Activated CD4-positive, alpha-beta T cell treated with anti-CD3 and anti-CD28 coated beads for 24 hours (primary cell): ENCODE results near the gene FAM186B.
"Not testable (repeated sequence)": the region's sequence is repeated elsewhere in the genome, so short reads cannot be mapped to it uniquely, and the experiment has no call there.

Experiments
- DNase-seq, 2 donors: peaks; one replicate each; pipeline ENCODE4 v3.0.0-alpha.2; 2020; ENCODE audit warnings: low read depth in 2 of 2

The FAM186B gene

DNA sequence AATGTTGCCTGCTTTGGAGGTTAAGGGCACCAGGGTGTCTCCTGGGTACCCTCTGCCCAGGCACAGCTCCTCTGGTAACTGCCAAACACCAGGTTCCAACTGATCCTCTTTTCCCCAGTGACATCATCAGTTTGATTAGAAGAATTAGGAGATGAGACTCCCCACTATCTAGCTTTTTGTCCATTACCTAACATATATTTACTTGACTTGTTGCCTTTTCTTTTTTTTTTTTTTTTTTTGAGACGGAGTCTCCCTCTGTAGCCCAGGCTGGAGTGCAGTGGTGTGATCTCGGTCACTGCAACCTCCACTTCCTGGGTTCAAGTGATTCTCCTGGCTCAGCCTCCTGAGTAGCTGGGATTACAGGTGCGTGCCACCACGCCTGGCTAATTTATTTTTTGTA lies at the start of gene FAM186B:
FAM186B (minus strand) TSS at position 101 of the 400 bp plus-strand sequence. CDS start 162 bp downstream, outside the sequence.
- DNase-seq = not testable (repeated sequence)

GRCh38 chr12:49654715-49655114 lies 49.3 kb upstream of the FAM186B start:
- no peak for DNase-seq

GRCh38 chr12:49652921-49653520 lies 47.6 kb upstream of the FAM186B start:
- no peak for DNase-seq

- no peak for DNase-seq
Observed at GRCh38 chr12:49651855-49652254, 46.4 kb upstream of the FAM186B start.

GRCh38 chr12:49649892-49650291 lies 44.5 kb upstream of the FAM186B start:
- no peak for DNase-seq

- no peak for DNase-seq
Observed at GRCh38 chr12:49649445-49649844, 44.0 kb upstream of the FAM186B start.

- DNase-seq = no peak
Observed at GRCh38 chr12:49648712-49649003, 43.2 kb upstream of the FAM186B start.

DNA sequence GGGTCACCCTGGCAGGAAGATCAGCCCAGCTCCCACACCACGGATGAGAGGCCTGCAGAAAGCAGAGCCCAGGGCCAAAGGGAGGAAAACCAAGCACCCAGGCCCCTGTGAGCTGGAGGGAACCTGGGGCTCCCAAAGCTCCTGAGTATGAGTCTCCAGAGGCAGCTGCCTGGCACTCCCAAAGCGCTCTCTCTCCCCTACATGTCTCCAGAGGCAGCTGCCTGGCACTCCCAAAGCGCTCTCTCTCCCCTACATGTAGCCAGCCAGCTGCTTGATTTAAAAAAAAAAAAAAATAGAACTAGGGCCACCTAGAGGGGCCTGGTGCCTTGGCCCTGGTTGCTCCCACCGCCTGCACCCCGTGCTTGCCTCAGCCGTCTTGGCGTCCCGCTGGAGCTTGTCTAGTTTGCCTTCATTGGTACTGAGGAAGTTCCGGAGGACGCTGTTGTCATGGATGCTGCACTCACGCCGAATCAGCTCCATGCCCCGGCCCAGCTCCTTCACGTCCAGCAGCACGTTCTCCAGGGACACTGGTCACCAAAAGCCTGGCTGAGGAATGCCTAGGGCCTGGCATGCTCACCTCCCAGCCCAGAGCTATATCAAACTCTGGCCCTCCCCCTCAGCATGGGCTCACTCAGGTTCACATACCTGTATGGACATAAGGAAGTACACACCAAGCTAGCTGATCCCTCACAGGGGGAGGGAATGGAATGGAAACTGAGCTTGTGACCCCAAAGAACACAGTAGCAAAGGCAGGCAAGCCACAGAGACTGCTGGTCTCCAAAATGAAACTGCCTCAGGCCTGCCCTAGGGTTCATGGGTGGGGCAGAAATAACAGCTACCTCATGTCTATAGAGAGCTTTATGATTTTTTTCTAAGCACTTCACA lies 42.6 kb upstream of the FAM186B start:
- DNase-seq = no peak

DNA sequence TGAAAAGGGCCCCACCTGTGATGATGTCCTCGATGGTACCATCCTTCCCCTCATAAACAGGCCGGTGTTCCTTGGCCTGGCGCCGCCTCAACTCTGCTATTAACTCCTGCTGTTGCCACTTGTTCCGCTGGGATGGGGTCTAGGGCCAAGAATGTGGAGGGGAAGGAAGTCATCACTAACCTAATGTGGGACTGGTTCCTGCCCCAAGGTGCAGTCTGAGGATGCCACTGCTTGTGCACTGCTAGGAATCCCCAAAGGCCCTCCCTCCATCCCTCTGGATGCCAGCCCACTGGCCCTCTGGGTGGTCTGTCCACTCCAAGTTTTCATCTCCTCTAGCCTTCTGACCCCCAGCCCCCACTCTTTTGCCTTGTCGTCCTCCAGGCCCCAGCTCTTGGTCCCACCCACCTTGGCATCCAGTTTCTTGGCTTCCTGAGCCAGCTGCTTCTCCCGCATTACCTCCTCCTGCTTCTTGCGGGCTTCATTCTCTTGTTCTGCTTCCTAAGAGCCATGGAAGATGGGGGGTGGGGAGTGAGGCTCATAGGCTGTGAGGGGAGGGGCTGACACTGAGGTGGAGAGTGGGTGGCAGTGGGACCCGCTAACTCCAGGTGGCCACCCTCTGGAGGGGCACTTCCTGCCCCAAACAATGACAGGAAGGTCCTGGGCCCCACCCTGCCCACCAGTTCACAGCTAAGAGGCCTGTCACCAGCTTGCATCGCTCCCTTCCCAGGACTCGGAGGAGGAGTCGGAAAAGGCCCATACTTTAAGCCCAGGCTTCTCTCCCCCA lies 41.6 kb upstream of the FAM186B start:
- DNase-seq = no peak

- DNase-seq = no peak
Observed at GRCh38 chr12:49646331-49646830, 40.9 kb upstream of the FAM186B start.

- DNase-seq = no peak
Observed at GRCh38 chr12:49645146-49646039, 40.0 kb upstream of the FAM186B start.

- DNase-seq = peak; percentile 65 to 71
Observed at GRCh38 chr12:49644620-49644994, 39.2 kb upstream of the FAM186B start.

DNA sequence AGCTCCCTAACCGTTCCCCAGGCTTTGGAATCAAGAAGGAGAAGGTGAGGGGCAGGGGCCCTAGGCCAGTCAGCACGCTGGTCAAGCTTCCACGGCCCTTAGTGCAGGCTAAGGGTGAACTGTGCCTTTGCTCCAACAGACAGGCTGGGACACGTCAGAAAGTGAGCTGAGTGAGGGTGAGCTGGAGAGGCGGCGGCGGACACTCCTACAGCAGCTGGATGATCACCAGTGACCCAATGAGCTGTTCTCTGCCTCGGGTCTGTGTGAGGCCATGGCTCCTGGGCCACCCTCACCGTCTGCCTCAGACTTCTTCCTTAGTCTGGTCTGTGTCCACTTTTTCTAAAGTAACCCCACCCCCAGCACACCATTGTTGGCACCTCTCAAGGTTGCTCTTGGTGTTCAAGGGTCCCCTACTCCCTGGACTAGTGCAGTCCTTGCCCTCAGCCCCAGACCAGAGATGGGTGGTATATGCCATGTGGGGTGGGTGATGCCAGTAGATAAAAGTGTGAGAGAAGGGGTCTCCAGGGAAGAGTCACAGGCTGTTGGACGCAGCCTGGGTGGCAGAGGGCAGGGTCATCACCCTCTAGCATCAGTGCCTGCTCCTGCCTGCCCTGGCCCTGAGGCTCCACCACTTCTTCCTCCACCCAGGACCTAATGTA lies 38.7 kb upstream of the FAM186B start:
- no peak for DNase-seq

DNA sequence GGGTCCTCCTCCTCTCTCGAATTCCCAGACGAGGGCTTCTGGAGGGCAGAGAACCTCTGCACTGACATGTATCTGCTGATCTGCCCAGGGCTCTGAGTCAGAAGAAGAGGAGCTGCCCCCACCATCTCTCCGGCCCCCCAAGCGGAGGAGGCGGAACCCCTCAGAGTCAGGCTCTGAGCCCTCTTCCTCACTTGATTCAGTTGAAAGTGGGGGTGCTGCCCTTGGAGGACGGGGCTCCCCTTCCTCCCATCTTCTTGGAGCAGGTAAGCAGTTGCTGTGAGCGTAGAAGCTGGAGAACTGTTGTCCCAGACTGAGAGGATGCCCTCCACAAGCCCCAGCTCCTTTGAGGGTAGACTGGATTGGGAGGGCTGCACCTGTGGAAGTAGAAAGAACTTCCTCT lies 37.7 kb upstream of the FAM186B start:
- DNase-seq = no peak

GRCh38 chr12:49642370-49642802 lies 36.9 kb upstream of the FAM186B start:
- no peak for DNase-seq

DNA sequence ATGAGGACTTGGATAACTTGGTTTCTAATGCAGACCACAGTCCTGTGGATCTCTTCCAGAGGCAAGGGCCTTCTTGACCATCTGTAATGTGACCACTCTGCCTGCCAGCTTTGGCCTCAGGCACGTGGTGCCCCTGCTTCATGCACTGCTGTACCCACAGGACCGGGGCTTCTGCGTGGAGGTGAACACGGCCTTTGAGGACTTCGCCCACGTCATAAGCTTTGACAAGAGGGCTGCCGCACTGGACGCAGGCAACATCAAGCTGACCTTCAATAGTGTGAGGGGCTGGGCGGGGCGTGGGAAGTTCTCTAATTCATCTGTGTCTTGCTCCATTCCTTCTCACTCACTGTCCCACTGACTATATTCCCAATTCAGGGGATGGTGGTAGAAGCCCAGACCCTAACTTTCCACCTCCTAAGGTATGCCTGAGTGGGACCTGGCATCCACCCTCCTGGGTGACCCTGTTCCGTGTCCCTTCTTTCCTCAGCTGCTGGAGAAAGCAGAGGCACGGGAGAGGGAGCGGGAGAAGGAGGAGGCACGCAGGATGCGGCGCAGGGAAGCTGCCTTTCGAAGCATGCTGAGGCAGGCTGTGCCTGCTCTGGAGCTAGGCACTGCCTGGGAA lies 36.4 kb upstream of the FAM186B start:
- DNase-seq = no peak

GRCh38 chr12:49636979-49637755 lies 31.7 kb upstream of the FAM186B start:
- peak; percentile 28 to 38 for DNase-seq

GRCh38 chr12:49636574-49636973 lies 31.1 kb upstream of the FAM186B start:
- DNase-seq = no peak

DNA sequence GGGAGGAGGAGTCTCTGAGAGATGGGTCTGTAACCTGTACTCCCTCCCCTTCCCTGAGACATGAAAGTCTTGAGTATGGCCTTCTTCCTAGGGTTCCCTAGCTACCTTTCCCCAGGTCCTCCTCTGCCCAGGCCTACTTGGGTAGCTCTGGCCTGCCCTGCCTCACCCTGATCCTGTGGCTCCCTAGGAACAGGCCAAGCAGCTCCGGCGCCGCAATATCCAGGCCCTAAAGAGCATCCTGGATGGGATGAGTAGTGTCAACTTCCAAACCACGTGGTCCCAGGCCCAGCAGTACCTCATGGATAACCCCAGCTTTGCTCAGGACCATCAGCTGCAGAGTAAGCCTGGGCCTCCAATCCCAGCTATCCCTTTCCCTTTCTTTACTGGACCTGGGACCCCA lies 30.2 kb upstream of the FAM186B start:
- DNase-seq = no peak

DNA sequence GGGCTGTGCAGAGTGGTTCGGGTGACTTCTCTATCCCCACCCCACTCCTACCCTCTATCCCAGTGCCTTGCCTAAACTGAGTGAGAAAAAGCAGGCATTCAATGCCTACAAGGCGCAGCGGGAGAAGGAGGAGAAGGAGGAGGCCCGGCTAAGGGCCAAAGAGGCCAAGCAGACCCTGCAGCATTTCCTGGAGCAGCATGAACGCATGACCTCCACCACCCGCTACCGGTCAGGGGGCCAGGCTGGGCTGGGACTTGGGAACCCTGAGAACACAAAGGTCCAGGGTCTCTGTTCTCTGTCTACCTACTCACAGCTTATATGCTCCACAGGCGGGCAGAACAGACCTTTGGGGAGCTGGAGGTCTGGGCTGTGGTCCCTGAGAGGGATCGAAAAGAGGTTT lies 29.6 kb upstream of the FAM186B start:
- DNase-seq = no peak
